BE2C (cell line): ENCODE data around the gene BORCS6.

Source experiments
- DNase-seq: peaks from one replicate; pipeline ENCODE4 v3.0.0-alpha.2; 2020
- H3K27me3 ChIP-seq: fragments of 250-450 bp; sonication (Bioruptor Pico); 2 replicates; pipeline ENCODE4 v1.5.1; 2020; ENCODE audit warnings: mild to moderate bottlenecking
- H3K36me3 ChIP-seq: fragments of 250-450 bp; sonication (Bioruptor Pico); 2 replicates; pipeline ENCODE4 v1.5.1; 2020; ENCODE audit warnings: mild to moderate bottlenecking
- H3K4me1 ChIP-seq: fragments of 250-450 bp; sonication (Bioruptor Pico); 2 replicates; pipeline ENCODE4 v1.5.1; 2020
- H3K4me3 ChIP-seq: 2 replicates; pipeline ENCODE4 v1.5.1; 2011; ENCODE audit warnings: low read depth, low read length
- H3K9me3 ChIP-seq: fragments of 250-450 bp; sonication (Bioruptor Pico); 2 replicates; pipeline ENCODE4 v1.5.1; 2020
- TF ChIP-seq, protein P1 (sequence below): IDR thresholded peaks from 2 replicates; pipeline ENCODE4 v1.5.1; 2012; ENCODE audit warnings: mild to moderate bottlenecking, low read depth, low read length

The BORCS6 gene

DNA sequence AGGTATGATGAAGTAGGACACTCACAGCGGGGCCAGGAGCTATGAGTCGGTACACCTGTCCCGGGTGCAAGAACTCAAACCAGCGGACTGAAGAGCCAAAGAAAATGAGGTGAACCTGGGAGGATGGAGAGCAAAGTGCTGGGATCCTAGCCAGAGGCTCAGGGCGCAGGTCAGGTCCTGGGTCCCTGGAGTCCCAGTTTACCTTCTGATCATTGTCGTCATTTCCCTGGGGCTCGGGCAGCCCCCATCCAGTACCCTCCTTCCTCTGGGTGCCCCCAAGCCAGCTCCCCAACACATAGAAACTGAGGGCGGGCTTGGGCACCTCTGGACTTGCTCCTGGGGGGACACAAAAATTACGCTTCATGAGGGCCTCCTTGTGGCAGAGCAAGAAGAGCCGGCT is 41.7 kb upstream of the BORCS6 start:
- H3K9me3 ChIP-seq: no peaks in the 10 kb centered on the region
- no peaks in the 10 kb centered on the region for H3K4me1 ChIP-seq
- no peaks in the 10 kb centered on the region for H3K27me3 ChIP-seq
- TF ChIP-seq, protein P1, sequence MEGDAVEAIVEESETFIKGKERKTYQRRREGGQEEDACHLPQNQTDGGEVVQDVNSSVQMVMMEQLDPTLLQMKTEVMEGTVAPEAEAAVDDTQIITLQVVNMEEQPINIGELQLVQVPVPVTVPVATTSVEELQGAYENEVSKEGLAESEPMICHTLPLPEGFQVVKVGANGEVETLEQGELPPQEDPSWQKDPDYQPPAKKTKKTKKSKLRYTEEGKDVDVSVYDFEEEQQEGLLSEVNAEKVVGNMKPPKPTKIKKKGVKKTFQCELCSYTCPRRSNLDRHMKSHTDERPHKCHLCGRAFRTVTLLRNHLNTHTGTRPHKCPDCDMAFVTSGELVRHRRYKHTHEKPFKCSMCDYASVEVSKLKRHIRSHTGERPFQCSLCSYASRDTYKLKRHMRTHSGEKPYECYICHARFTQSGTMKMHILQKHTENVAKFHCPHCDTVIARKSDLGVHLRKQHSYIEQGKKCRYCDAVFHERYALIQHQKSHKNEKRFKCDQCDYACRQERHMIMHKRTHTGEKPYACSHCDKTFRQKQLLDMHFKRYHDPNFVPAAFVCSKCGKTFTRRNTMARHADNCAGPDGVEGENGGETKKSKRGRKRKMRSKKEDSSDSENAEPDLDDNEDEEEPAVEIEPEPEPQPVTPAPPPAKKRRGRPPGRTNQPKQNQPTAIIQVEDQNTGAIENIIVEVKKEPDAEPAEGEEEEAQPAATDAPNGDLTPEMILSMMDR: no peak
- H3K36me3 ChIP-seq: peaks cover 8% of the 10 kb centered on the region; the same call in 1 of the 2 replicates
- DNase-seq: no peak
- no peak overlapping the region for H3K4me3 ChIP-seq

DNA sequence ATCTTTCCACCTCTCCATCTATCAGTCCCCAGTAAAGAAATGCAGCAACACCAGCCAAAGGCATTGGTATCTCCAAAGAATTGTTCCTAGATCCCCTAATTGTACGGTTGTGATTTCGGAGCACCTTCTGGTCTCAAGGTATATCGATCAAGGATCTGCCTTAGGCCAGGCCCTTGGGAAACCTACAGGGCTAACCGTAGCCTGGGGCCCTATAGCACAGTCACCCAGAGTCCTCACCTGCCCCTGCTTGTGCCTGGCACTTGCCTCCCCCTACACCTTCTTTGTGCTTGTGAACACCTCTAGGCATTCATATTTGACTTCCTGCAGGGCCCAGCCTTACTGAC is 37.2 kb upstream of the BORCS6 start:
- H3K36me3 ChIP-seq: peaks cover 6% of the 10 kb centered on the region; the same call in 1 of the 2 replicates
- H3K9me3 ChIP-seq: no peaks in the 10 kb centered on the region
- no peaks in the 10 kb centered on the region for H3K27me3 ChIP-seq
- H3K4me3 ChIP-seq: peak overlapping the region; percentile 35
- DNase-seq: no peak
- no peaks in the 10 kb centered on the region for H3K4me1 ChIP-seq
- TF ChIP-seq, protein P1: no peak

DNA sequence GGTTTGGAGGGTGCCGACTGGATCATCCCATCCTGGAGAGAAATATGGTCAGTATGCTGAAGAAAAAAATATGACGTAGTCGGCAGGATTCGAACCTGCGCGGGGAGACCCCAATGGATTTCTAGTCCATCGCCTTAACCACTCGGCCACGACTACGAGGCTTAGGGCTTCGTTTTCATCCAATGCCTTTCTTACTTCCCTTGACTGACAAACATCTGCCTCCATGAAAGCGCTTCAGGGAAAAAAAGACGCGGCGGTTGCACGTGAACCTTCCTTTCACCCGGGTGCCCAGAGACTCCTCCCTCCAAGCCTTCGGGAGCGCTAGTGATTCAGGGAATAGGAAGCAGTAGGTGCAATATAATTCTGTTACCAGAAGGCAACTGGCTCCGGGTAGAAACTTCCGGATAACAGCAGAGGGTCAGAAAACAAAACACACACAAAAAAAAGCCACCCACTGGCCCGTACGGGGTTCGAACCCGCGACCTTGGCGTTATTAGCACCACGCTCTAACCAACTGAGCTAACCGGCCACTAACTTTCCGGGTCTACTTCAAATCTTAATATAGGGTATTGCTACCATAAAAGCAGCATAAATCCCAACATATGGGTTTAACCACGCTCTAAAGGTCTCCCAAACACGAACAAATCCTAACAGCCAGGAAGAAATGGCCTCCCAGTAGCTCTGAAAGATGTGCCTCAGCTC is 36.7 kb upstream of the BORCS6 start:
- Histone ChIP-seq H3K27me3 (no peaks in the 10 kb centered on the region), H3K9me3 (no peaks in the 10 kb centered on the region), H3K36me3 (peaks cover 6% of the 10 kb centered on the region; the same call in 1 of the 2 replicates), H3K4me1 (no peaks in the 10 kb centered on the region), H3K4me3 (peak overlapping the region; percentile 57)
- peak; percentile 66 for DNase-seq
- TF ChIP-seq, protein P1: no peak

GRCh38 chr17:8225813-8226535 is 36.0 kb upstream of the BORCS6 start:
- peak; percentile 68 for DNase-seq
- Histone ChIP-seq H3K4me1 (no peaks in the 10 kb centered on the region), H3K4me3 (peak overlapping the region; percentile 57)

DNA sequence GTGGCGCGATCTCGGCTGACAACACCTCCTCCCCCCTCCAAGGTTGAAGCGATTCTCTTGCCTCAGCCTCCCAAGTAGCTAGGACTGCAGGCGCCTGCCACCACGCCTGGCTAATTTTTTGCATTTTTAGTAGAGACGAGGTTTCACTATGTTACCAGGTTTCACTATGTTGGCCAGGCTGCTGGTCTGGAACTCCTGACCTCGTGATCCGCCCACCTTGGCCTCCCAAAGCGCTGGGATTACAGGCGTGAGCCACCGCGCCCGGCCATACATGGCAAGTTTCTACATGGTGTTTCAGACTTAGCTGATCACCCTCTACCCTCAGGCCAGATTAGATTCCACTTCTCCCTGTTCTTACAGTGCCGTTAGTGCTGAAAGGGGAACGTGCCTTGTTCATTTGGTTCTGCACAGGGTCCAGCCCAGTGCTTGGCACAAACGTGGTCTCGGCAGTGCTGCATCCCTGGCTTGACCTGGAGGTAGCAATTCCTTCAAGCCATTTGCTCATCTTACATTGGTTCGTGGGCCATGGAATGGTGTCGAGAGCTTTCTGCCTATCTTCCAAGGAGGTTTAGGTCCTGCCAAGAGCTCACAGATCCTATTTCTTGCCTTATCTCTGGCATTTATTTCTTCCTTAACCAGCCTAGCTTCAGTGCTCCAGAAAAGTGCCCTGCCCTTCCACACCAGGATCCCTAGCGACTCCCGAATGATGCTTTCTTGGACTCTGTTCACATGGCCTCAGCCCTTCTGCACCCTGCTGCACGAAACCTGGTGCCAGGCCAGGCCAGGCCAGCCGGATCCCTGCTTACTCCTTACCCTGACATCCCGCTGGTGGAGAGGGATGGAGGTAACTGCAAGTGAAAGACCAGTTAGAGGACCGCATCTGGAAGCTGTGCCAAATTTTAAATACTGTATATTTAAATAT is 35.2 kb upstream of the BORCS6 start:
- Histone ChIP-seq H3K27me3 (no peaks in the 10 kb centered on the region), H3K9me3 (no peaks in the 10 kb centered on the region), H3K4me1 (no peaks in the 10 kb centered on the region), H3K36me3 (peaks cover 6% of the 10 kb centered on the region; the same call in 1 of the 2 replicates), H3K4me3 (no peak overlapping the region)
- DNase-seq: no peak
- TF ChIP-seq, protein P1: no peak

More at GRCh38 chr17:8225813-8226535, 36.0 kb upstream of the BORCS6 start:
- Histone ChIP-seq H3K9me3 (no peaks in the 10 kb centered on the region), H3K36me3 (peaks cover 6% of the 10 kb centered on the region; the same call in 1 of the 2 replicates), H3K27me3 (no peaks in the 10 kb centered on the region)
- TF ChIP-seq, protein P1: no peak
